DOHH2 (cell line): ENCODE results near the gene PSMD11.

Experiments
- CTCF ChIP-seq: fragments of 200-600 bp; sonication (generic); IDR thresholded peaks from one replicate; pipeline ENCODE4 v1.5.1; 2014; ENCODE audit warnings: antibody characterized with exemption, mild to moderate bottlenecking, low read depth, low read length; ENCODE audit not compliant: poor library complexity, severe bottlenecking
- EZH2phosphoT487 ChIP-seq: fragments of 200-600 bp; sonication (generic); IDR thresholded peaks from 2 replicates; pipeline ENCODE4 v1.6.1; 2017; ENCODE audit warnings: borderline replicate concordance, mild to moderate bottlenecking, antibody characterized with exemption, low read length, moderate library complexity, mixed read lengths

DNA sequence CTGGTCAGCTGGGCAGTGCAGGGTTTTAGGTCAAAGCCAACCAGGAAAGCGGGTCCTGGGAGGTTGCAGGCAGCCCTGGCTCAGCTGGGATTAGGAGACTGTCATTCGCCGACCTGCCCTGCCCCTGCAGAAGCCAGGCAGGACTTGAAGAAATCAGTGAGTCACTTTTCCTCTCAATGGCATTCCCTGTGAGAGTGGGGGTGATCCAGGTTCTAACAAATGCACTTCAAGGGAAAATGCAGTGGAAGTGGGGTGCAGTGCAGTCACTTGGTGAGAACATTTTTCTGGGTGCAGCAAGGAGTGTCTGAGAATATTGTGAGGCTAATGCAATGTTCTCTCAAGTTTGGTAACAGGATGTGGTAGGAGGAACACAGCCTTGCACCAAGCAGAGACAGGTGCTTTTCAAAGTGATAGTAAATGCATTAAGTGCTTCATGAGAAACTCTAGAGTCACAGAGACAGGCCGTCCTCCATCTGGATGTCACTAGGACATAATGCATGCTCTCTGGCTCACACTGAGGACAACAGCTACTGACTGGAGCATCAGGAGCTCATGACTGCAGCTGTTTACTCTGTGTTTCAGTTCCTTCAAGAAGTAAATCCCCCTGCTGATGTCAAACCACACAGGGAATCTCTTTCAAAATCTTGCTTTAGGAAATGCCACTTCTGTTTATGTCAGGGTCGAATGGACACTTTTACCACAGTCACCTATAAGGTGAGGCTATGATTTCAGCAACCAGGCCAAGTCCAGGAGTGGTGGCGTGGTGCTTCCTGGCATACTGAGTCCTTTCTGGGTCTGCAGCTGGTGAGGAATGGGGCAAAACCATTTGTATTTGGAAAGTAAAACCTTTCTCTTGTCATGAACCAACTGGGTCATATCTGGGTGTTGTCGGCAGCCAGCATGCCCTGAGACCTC is 59.2 kb downstream of the PSMD11 start:
- TF ChIP-seq CTCF (no peak), EZH2phosphoT487 (no peak)
